Occipital lobe (tissue), 2 donors: ENCODE results near the gene PRM2. TPM values are rescaled to one million over a fixed set of nuclear protein-coding genes. Genes with fewer than 3 reads are reported as not detected.
"Not testable (repeated sequence)": the region's sequence is repeated elsewhere in the genome, so short reads cannot be mapped to it uniquely, and the experiment has no call there.

Experiments
- DNase-seq: peaks from one replicate; lab custom pipeline; 2025; lab: John Stamatoyannopoulos, UW
- total RNA-seq: library from RNA; depleted of rRNA; stranded (reverse); fragments of >200 nt; gene quantifications from one replicate; pipeline ENCODE4 v1.2.3, GENCODE V29; 2014

PRM2 gene
- total RNA-seq, 1 donor from 2014 or later, result not detected

DNA sequence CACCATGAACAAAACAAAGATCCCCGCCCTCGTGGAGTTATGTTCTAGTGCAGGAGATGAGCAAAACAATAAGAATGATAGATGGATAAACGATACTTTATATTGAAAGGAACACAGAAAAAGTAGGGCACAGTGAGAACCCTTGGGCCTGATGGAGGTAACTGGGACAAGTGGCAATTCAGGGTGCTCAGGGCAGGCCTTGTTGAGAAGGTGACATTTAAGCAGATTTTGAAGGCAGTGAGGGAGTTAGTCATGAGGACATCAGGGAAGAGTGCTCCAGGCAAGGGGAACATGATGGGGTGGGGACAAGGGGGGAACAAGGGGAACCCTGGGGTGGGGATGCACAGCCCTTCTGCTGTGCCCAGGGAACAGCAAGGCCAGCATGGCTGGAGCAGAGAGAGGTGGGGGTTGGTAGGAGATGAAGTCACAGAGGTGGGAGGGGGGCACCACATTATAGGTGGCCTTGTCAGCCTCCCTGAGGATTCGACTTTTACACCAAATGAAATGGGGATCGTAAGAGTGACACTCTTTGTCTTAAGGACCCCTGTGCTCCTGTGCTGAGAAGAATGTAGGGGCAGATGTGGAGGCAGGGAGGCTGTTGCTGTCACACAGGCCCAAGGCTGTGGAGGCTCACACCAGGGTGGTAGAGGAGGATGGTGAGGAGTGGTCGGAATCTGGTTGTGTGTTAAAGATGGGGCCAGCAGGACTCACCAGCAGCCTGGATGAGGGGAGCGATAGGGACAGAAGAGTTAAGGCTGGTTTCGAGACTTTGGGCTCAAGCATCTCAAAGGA is 14.0 kb upstream of the PRM2 start:
- DNase-seq, result no peak

DNA sequence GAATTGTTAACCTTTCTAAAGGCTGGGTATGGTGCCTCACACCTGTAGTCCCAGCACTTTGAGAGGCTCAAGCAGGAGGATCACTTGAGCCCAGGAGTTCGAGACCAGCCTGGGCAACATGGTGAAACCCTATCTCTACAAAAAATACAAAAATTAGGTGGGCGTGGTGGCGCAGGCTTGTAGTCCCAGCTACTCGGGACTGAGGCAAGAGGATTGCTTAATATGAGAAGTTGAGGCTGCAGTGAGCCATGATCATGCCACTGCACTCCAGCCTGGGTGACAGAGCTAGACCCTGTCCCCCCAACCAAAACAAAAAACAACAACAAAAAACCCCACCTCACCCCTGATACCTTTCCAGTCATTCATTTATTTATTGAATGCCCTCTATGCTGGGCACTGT is 13.4 kb upstream of the PRM2 start:
- DNase-seq, result not testable (repeated sequence)

GRCh38 chr16:11289202-11289601 is 12.9 kb upstream of the PRM2 start:
- no peak for DNase-seq

GRCh38 chr16:11285842-11286241 is 9.6 kb upstream of the PRM2 start:
- DNase-seq, result no peak

GRCh38 chr16:11283820-11284248 is 7.6 kb upstream of the PRM2 start:
- no peak for DNase-seq

- no peak for DNase-seq
Measured at GRCh38 chr16:11280616-11281522, 4.6 kb upstream of the PRM2 start, which contains the start of gene PRM1. Gene PRM1, minus strand, starts transcription at chr16:11281330. Its CDS starts 92 bp downstream, at chr16:11281238.

DNA sequence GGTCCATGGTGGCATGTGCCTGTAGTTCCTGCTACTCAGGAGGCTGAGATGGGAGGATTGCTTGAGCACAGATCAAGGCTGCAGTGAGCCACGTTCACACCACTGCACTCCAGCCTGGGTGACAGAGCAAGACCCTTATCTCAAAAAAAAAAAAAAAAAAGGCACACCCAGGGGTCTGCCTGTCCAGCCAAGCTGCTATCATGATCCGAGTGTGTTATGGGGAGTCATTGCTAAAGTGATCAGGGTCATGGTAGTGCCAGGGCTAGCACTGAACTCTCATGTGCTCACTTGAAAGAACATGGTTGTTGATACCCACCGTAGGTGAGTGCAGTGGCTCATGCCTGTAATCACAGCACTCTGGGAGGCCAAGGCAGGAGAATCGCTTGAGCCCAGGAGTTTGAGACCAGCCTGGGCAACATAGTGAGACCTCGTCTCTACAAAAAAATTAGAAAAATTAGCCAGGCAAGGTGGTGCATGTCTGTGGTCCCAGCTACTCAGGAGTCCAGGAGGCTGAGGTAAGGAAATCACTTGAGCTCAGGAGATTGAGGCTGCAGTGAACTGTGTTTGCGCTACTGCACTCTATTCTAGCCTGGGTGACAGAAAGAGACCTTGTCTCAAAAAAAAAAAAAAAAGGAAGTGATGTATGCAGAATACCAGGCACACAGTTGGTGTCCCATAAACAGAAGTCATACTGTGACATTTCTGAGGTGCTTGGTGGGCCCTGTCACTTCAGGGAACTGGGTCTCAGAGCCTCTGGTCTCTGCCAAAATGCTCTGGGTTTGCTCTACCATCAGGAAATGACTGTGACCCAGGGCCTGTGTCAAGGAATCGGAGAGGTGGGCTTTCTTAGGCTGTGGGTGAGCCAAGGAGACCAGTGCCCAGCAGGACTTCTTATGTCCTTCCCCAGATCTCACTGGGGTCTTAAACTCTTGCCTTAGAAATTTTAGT is 2.7 kb upstream of the PRM2 start:
- DNase-seq, result no peak

GRCh38 chr16:11277607-11278337 is 1.5 kb upstream of the PRM2 start:
- DNase-seq, result no peak

DNA sequence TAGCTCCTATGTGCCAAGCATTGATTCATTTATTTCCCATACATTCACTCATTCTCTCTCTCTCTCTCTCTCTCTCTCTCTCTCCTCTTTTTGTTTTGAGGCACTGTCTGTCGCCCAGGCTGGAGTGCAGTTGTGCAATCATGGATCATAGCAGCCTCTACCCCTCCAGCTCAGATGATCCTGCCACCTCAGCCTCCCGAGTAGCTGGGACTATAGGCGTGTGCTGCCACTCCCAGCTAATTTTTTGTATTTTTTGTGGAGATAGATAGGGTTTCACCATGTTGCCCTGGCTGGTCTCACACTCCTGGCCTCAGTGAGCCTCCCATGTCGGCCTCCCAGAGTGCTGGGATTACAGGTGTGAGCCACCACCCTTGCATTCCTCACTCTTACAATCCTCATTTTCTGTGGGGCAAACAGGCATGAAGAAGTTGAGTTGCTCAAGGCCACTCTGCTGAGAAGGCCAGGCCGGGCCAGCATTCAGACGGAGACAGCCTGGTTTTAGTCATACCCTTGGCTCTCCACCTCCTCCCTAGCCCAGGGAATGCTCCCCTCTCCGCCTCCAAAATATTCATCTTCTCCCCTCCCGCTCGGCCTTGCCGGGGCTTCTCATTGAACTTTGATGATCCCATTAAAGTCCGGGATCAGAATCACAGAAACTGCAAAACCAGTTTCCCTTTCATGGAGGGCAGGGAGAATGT is 765 bp upstream of the PRM2 start:
- DNase-seq, result no peak

DNA sequence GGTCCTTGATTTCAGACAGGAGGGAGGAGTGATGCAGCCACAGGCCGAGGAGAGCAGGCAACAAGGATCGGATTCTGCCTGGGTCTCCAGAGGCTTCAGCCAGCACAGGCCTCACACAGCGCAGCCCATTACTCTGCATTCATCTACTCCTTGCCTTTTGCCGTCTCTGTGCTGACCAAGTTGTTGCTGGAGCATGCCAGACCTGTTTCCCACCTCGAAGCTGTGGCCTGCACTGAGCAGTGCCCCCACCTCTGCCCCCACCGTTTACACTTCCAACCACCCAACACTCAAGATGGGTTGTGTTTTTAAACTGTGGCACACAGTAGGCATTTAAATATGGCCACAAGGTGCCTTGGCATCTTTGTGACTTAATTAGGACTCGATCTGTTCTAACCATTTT is 1.3 kb downstream of the PRM2 start:
- DNase-seq, result no peak

GRCh38 chr16:11273721-11274324 is 2.5 kb downstream of the PRM2 start:
- DNase-seq, result no peak

- no peak for DNase-seq
Measured at GRCh38 chr16:11272921-11273720, 3.2 kb downstream of the PRM2 start, which contains the start of gene PRM3. Gene PRM3, minus strand, starts transcription at chr16:11273629. Its CDS starts 34 bp downstream, at chr16:11273595.

DNA sequence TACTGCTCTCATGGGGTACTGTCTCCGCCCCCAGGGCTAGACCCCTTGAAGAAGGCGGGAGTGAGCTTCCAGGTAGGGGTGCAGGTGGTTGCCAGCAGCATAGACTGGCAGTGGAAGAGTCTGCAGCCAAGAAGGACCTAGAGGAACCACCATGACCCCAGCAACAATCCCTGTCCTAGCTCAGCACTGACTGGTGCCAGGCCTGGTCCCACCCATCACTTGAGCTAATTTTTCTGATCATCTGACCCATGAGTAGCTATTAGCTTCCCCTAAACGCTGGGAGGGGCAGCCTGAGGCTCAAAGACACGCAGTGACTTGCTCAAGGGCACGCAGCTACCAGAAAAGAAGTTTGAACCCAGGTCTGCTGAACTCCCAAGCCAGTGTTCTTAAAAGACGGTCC is 3.8 kb downstream of the PRM2 start:
- no peak for DNase-seq

GRCh38 chr16:11271610-11272009 is 4.7 kb downstream of the PRM2 start:
- DNase-seq, result no peak

- DNase-seq, result no peak
Measured at GRCh38 chr16:11270602-11271162, 5.6 kb downstream of the PRM2 start.

DNA sequence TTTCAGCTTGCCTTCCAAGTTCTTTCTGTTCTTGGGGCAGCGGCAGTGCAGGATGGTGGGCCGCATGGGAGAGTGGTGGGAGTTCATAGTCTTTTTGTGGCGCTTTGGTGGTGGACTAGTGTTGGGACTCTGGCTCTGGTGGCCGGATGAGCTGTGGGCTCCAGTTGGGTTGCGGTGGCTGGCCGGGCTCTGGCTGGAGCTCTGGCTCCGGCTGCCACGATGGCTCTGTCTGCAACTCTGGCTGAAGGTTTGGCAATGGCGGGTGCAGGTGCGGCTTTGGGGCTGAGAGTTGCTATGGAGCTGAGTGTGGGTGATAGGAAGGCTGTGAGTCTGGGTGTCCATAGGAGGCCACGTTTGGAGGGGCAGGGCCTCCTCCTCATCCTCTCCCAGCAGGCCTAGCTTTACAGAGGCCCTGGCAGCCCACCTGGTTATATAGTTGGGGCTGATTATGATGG is 7.3 kb downstream of the PRM2 start, which contains the start of gene TNP2:
TNP2 (minus strand) TSS at position 405 of the 455 bp plus-strand sequence; CDS start at position 342, 63 bp downstream.
- no peak for DNase-seq

GRCh38 chr16:11265124-11265523 is 11.2 kb downstream of the PRM2 start:
- DNase-seq, result no peak
